H1 (cell line): ENCODE results near the gene REEP2. TPM values are rescaled to one million over a fixed set of nuclear protein-coding genes. Genes with fewer than 3 reads are reported as not detected.
"Not testable (repeated sequence)": the region's sequence is repeated elsewhere in the genome, so short reads cannot be mapped to it uniquely, and the experiment has no call there.

ENCODE experiments used
- CTCF ChIA-PET: fragments of 300-600 bp; sonication (Branson Sonifier 250); formaldehyde crosslinking; loops from one replicate; lab custom pipeline; 2021; ENCODE audit not compliant: partially characterized antibody; lab: Charles Lee
- POLR2A ChIA-PET: fragments of 300-600 bp; sonication (Branson Sonifier 250); formaldehyde crosslinking; loops from one replicate; lab custom pipeline; 2021; ENCODE audit warnings: inconsistent platforms; ENCODE audit not compliant: partially characterized antibody; lab: Charles Lee
- DNase-seq, 2 experiments: peaks; one replicate each; pipeline versions ENCODE4 v3.0.0 to v3.0.0-alpha.2; 2010 to 2022; ENCODE audit warnings: low spot score in 2 of 2, low read depth in 1 of 2, mixed read lengths in 1 of 2
- FAIRE-seq: peaks from 2 replicates; lab custom pipeline; 2011; peaks lifted over from hg19 to GRCh38; lab: Jason Lieb, UNC
- H2AFZ ChIP-seq: 2 replicates; pipeline ENCODE4 v1.8.1; 2012; ENCODE audit warnings: low read length, inconsistent platforms
- H2AK5ac ChIP-seq: 2 replicates; pipeline ENCODE4 v1.6.1; 2013; ENCODE audit warnings: low read depth, low read length
- H2BK120ac ChIP-seq: replicated peaks from 2 replicates; pipeline ENCODE3; 2013; ENCODE audit warnings: low read depth, low read length, inconsistent platforms
- H2BK12ac ChIP-seq: 2 replicates; pipeline ENCODE4 v1.6.1; 2013; ENCODE audit warnings: low read depth, low read length
- H2BK15ac ChIP-seq: 2 replicates; pipeline ENCODE4 v1.6.1; 2013; ENCODE audit warnings: low read length
- H2BK20ac ChIP-seq: 2 replicates; pipeline ENCODE4 v1.6.1; 2013; ENCODE audit warnings: low read length
- H2BK5ac ChIP-seq: 2 replicates; pipeline ENCODE4 v1.6.1; 2013; ENCODE audit warnings: low read depth, low read length
- H3K14ac ChIP-seq: 2 replicates; pipeline ENCODE4 v1.6.1; 2013; ENCODE audit warnings: inconsistent platforms; ENCODE audit not compliant: insufficient read length
- H3K18ac ChIP-seq: 2 replicates; pipeline ENCODE4 v1.6.1; 2013; ENCODE audit warnings: low read length; ENCODE audit errors: extremely low read depth
- H3K23ac ChIP-seq: 2 replicates; pipeline ENCODE4 v1.6.1; 2013; ENCODE audit warnings: inconsistent platforms; ENCODE audit not compliant: insufficient read length
- H3K23me2 ChIP-seq: 2 replicates; pipeline ENCODE4 v1.6.1; 2013; ENCODE audit warnings: low read depth, low read length
- H3K27ac ChIP-seq: 2 replicates; pipeline ENCODE4 v1.6.1; 2011; ENCODE audit warnings: low read depth, low read length, inconsistent platforms
- H3K27me3 ChIP-seq, 4 experiments: replicated peaks in 1 of 4; 1 replicate in 1 of 4; 2 replicates in 3 of 4; pipeline versions ENCODE4 v1.6.1 to v1.8.1; 2011 to 2013; ENCODE audit warnings: low read length in 3 of 4, mild to moderate bottlenecking in 3 of 4, inconsistent platforms in 2 of 4, mixed read lengths in 2 of 4, moderate library complexity in 1 of 4; ENCODE audit not compliant: control insufficient read depth in 3 of 4, insufficient read depth in 3 of 4; ENCODE audit errors: extremely low read depth in 1 of 4
- H3K36me3 ChIP-seq, 4 experiments: 2 replicates each; pipeline versions ENCODE4 v1.6.1 to v1.8.1; 2011 to 2013; ENCODE audit warnings: mild to moderate bottlenecking in 4 of 4, low read length in 3 of 4, moderate library complexity in 2 of 4, control low read depth in 1 of 4, inconsistent platforms in 1 of 4; ENCODE audit not compliant: insufficient read depth in 4 of 4, control insufficient read depth in 2 of 4
- H3K4ac ChIP-seq: replicated peaks from 2 replicates; pipeline ENCODE3; 2013; ENCODE audit warnings: low read length, low read depth, mixed read lengths, inconsistent platforms; ENCODE audit not compliant: insufficient read length
- H3K4me1 ChIP-seq, 4 experiments: replicated peaks in 1 of 4; 1 replicate in 1 of 4; 2 replicates in 3 of 4; pipeline versions ENCODE4 v1.6.1 to v1.8.1; 2011 to 2013; ENCODE audit warnings: low read length in 3 of 4, inconsistent platforms in 2 of 4, mixed read lengths in 1 of 4; ENCODE audit not compliant: insufficient read depth in 4 of 4, control insufficient read depth in 3 of 4
- H3K4me2 ChIP-seq, 2 experiments: 2 replicates each; pipeline versions ENCODE4 v1.6.1 to v1.8.1; 2011 to 2013; ENCODE audit warnings: low read depth in 2 of 2, low read length in 2 of 2, control low read depth in 1 of 2, inconsistent platforms in 1 of 2, mild to moderate bottlenecking in 1 of 2; ENCODE audit not compliant: insufficient read depth in 1 of 2
- H3K4me3 ChIP-seq, 4 experiments: fragments of 200-600, 300-600 bp in 1 of 4; sonication (generic), shearing (Covaris generic), sonication (Bioruptor Twin) in 1 of 4; 2 replicates each; pipeline versions ENCODE4 v1.5.1 to v1.8.1; 2011 to 2016; ENCODE audit warnings: low read length in 4 of 4, low read depth in 3 of 4, control low read depth in 2 of 4, inconsistent platforms in 2 of 4, mild to moderate bottlenecking in 2 of 4, mixed read lengths in 1 of 4, moderate library complexity in 1 of 4; ENCODE audit not compliant: insufficient read depth in 2 of 4; ENCODE audit errors: extremely low read depth in 1 of 4
- H3K56ac ChIP-seq: replicated peaks from 2 replicates; pipeline ENCODE3; 2013; ENCODE audit warnings: low read depth, mild to moderate bottlenecking, mixed read lengths, low read length, inconsistent platforms; ENCODE audit not compliant: insufficient read length
- H3K79me1 ChIP-seq: 2 replicates; pipeline ENCODE4 v1.6.1; 2013; ENCODE audit warnings: low read depth, low read length, control low read depth
- H3K79me2 ChIP-seq, 2 experiments: 2 replicates each; pipeline versions ENCODE4 v1.6.1 to v1.8.1; 2012 to 2013; ENCODE audit warnings: low read length in 2 of 2, mild to moderate bottlenecking in 2 of 2, inconsistent platforms in 1 of 2; ENCODE audit not compliant: insufficient read depth in 2 of 2, control insufficient read depth in 1 of 2
- H3K9ac ChIP-seq, 4 experiments: replicated peaks in 1 of 4; 1 replicate in 1 of 4; 2 replicates in 3 of 4; pipeline versions ENCODE4 v1.6.1 to v1.8.1; 2011 to 2013; ENCODE audit warnings: low read depth in 3 of 4, low read length in 3 of 4, control low read depth in 2 of 4, mild to moderate bottlenecking in 2 of 4, moderate library complexity in 2 of 4, inconsistent platforms in 1 of 4; ENCODE audit errors: extremely low read depth in 1 of 4
- H3K9me3 ChIP-seq, 2 experiments: 2 replicates each; pipeline versions ENCODE4 v1.6.1 to v1.8.1; 2012 to 2013; ENCODE audit warnings: mild to moderate bottlenecking in 2 of 2, moderate library complexity in 2 of 2, control low read depth in 1 of 2, inconsistent platforms in 1 of 2, low read depth in 1 of 2, low read length in 1 of 2, mixed read lengths in 1 of 2; ENCODE audit not compliant: insufficient read depth in 2 of 2
- H4K20me1 ChIP-seq, 2 experiments: replicated peaks in 1 of 2; 2 replicates each; pipeline versions ENCODE3 to v1.8.1; 2011 to 2013; ENCODE audit warnings: inconsistent platforms in 2 of 2, low read length in 2 of 2, mild to moderate bottlenecking in 1 of 2; ENCODE audit not compliant: insufficient read depth in 2 of 2, control insufficient read depth in 1 of 2
- H4K5ac ChIP-seq: 2 replicates; pipeline ENCODE4 v1.6.1; 2013; ENCODE audit warnings: low read length, low read depth, mixed read lengths, inconsistent platforms; ENCODE audit not compliant: insufficient read length
- H4K8ac ChIP-seq: 2 replicates; pipeline ENCODE4 v1.8.0; 2013; ENCODE audit warnings: mild to moderate bottlenecking, moderate library complexity, low read length, inconsistent platforms; ENCODE audit not compliant: insufficient read depth; ENCODE audit errors: extremely low read depth
- H4K91ac ChIP-seq: replicated peaks from 2 replicates; pipeline ENCODE3; 2013; ENCODE audit warnings: low read length, mixed read lengths, inconsistent platforms; ENCODE audit not compliant: insufficient read length
- WGBS, 2 experiments: shearing (Covaris generic) in 1 of 2; methylation state at CpG; one replicate each; pipeline versions ENCODE4 v1.1.6 to v1.1.7; 2013 to 2015; ENCODE audit warnings: low lambda C conversion rate in 2 of 2, mixed read lengths in 2 of 2, inconsistent platforms in 1 of 2, low coverage in 1 of 2, missing lambda C conversion rate in 1 of 2; ENCODE audit not compliant: insufficient replicate concordance in 2 of 2, insufficient coverage in 1 of 2, insufficient read length in 1 of 2; ENCODE audit errors: extremely low coverage in 1 of 2, missing lambda C conversion rate in 1 of 2; 5-methylcytosine and 5-hydroxymethylcytosine counted together
- polyA plus RNA-seq, 7 experiments: library from polyadenylated mRNA; depleted of rRNA in 3 of 7; stranded (reverse) in 5 of 7; unstranded in 2 of 7; fragments of >200 nt in 5 of 7; fragments of 200-250 nt in 2 of 7; gene quantifications; 1 replicate in 5 of 7; 2 replicates in 1 of 7; 4 replicates in 1 of 7; pipeline versions ENCODE4 v1.2.1 to v1.2.3, GENCODE V29; 2011 to 2013; ENCODE audit warnings: missing spikeins in 2 of 7, mixed read lengths in 2 of 7
- total RNA-seq: library from RNA; stranded (reverse); fragmentation: NEBNext Ultra II Directional; extraction: Animal tissue kit (Norgen Biotek cat#: 25700); gene quantifications from 2 replicates; pipeline ENCODE4 v1.2.1, GENCODE V29; 2021

REEP2 gene
- total and polyA plus RNA-seq, 2 of the 8 experiments (the other 6 are each of a cell fraction or from before 2014, with no cell fraction given), result 26.5 to 40.2 TPM

- not testable (repeated sequence) for H3K27ac ChIP-seq
These were observed 48.9 kb upstream of the REEP2 start for GRCh38 chr5:138389911-138390310.

More at GRCh38 chr5:138389911-138390310, 48.9 kb upstream of the REEP2 start:
- H2BK120ac ChIP-seq, H3K4ac ChIP-seq, H4K20me1 ChIP-seq, H2BK5ac ChIP-seq, H3K4me1 ChIP-seq, H2BK12ac ChIP-seq, H4K8ac ChIP-seq, H2AFZ ChIP-seq, H3K79me2 ChIP-seq, H2BK15ac ChIP-seq, H2BK20ac ChIP-seq, FAIRE-seq, H3K79me1 ChIP-seq, H3K9me3 ChIP-seq, H4K91ac ChIP-seq, H3K56ac ChIP-seq, H3K23ac ChIP-seq, H3K27me3 ChIP-seq, H2AK5ac ChIP-seq, H3K18ac ChIP-seq, DNase-seq, H3K4me2 ChIP-seq, H3K23me2 ChIP-seq, H3K4me3 ChIP-seq, H3K14ac ChIP-seq, H3K9ac ChIP-seq, H4K5ac ChIP-seq: not testable (repeated sequence)
- ChIA-PET CTCF (interaction anchor here (0.7 to 2.3 kb wide), 5 partner anchors 9 to 210 kb away, joined by 3 to 7 read pairs (median 3); partner anchors contain the start of gene KDM3B), POLR2A (interaction anchor here (1.3 to 2.4 kb wide), 2 partner anchors 37 to 52 kb away, joined by 4 to 6 read pairs; partner anchors contain the start of gene FAM53C)
- peaks cover 11 to 60% (median 39%) of the 10 kb centered on the region in 4 experiments for H3K36me3 ChIP-seq
- WGBS, 2 experiments, result 89% methylated on average over 10 of the region's 10 CpGs; no CpG with 5 or more reads in 1 of the 2 experiments
